H1 (cell line): ENCODE data around the gene FBXO34. TPM values are rescaled to one million over a fixed set of nuclear protein-coding genes. Genes with fewer than 3 reads are reported as not detected.

Experiments used
- CTCF ChIA-PET: fragments of 300-600 bp; sonication (Branson Sonifier 250); formaldehyde crosslinking; loops from one replicate; lab custom pipeline; 2021; ENCODE audit not compliant: partially characterized antibody; lab: Charles Lee
- POLR2A ChIA-PET: fragments of 300-600 bp; sonication (Branson Sonifier 250); formaldehyde crosslinking; loops from one replicate; lab custom pipeline; 2021; ENCODE audit warnings: inconsistent platforms; ENCODE audit not compliant: partially characterized antibody; lab: Charles Lee
- DNase-seq, 2 experiments: peaks; one replicate each; pipeline versions ENCODE4 v3.0.0 to v3.0.0-alpha.2; 2010 to 2022; ENCODE audit warnings: low spot score in 2 of 2, low read depth in 1 of 2, mixed read lengths in 1 of 2
- FAIRE-seq: peaks from 2 replicates; lab custom pipeline; 2011; peaks lifted over from hg19 to GRCh38; lab: Jason Lieb, UNC
- H2AFZ ChIP-seq: 2 replicates; pipeline ENCODE4 v1.8.1; 2012; ENCODE audit warnings: low read length, inconsistent platforms
- H2AK5ac ChIP-seq: 2 replicates; pipeline ENCODE4 v1.6.1; 2013; ENCODE audit warnings: low read depth, low read length
- H2BK120ac ChIP-seq: replicated peaks from 2 replicates; pipeline ENCODE3; 2013; ENCODE audit warnings: low read depth, low read length, inconsistent platforms
- H2BK12ac ChIP-seq: 2 replicates; pipeline ENCODE4 v1.6.1; 2013; ENCODE audit warnings: low read depth, low read length
- H2BK15ac ChIP-seq: 2 replicates; pipeline ENCODE4 v1.6.1; 2013; ENCODE audit warnings: low read length
- H2BK20ac ChIP-seq: 2 replicates; pipeline ENCODE4 v1.6.1; 2013; ENCODE audit warnings: low read length
- H2BK5ac ChIP-seq: 2 replicates; pipeline ENCODE4 v1.6.1; 2013; ENCODE audit warnings: low read depth, low read length
- H3K14ac ChIP-seq: 2 replicates; pipeline ENCODE4 v1.6.1; 2013; ENCODE audit warnings: inconsistent platforms; ENCODE audit not compliant: insufficient read length
- H3K18ac ChIP-seq: 2 replicates; pipeline ENCODE4 v1.6.1; 2013; ENCODE audit warnings: low read length; ENCODE audit errors: extremely low read depth
- H3K23ac ChIP-seq: 2 replicates; pipeline ENCODE4 v1.6.1; 2013; ENCODE audit warnings: inconsistent platforms; ENCODE audit not compliant: insufficient read length
- H3K23me2 ChIP-seq: 2 replicates; pipeline ENCODE4 v1.6.1; 2013; ENCODE audit warnings: low read depth, low read length
- H3K27ac ChIP-seq: 2 replicates; pipeline ENCODE4 v1.6.1; 2011; ENCODE audit warnings: low read depth, low read length, inconsistent platforms
- H3K27me3 ChIP-seq, 4 experiments: replicated peaks in 1 of 4; 1 replicate in 1 of 4; 2 replicates in 3 of 4; pipeline versions ENCODE4 v1.6.1 to v1.8.1; 2011 to 2013; ENCODE audit warnings: low read length in 3 of 4, mild to moderate bottlenecking in 3 of 4, inconsistent platforms in 2 of 4, mixed read lengths in 2 of 4, moderate library complexity in 1 of 4; ENCODE audit not compliant: control insufficient read depth in 3 of 4, insufficient read depth in 3 of 4; ENCODE audit errors: extremely low read depth in 1 of 4
- H3K36me3 ChIP-seq, 4 experiments: 2 replicates each; pipeline versions ENCODE4 v1.6.1 to v1.8.1; 2011 to 2013; ENCODE audit warnings: mild to moderate bottlenecking in 4 of 4, low read length in 3 of 4, moderate library complexity in 2 of 4, control low read depth in 1 of 4, inconsistent platforms in 1 of 4; ENCODE audit not compliant: insufficient read depth in 4 of 4, control insufficient read depth in 2 of 4
- H3K4ac ChIP-seq: replicated peaks from 2 replicates; pipeline ENCODE3; 2013; ENCODE audit warnings: low read length, low read depth, mixed read lengths, inconsistent platforms; ENCODE audit not compliant: insufficient read length
- H3K4me1 ChIP-seq, 4 experiments: replicated peaks in 1 of 4; 1 replicate in 1 of 4; 2 replicates in 3 of 4; pipeline versions ENCODE4 v1.6.1 to v1.8.1; 2011 to 2013; ENCODE audit warnings: low read length in 3 of 4, inconsistent platforms in 2 of 4, mixed read lengths in 1 of 4; ENCODE audit not compliant: insufficient read depth in 4 of 4, control insufficient read depth in 3 of 4
- H3K4me2 ChIP-seq, 2 experiments: 2 replicates each; pipeline versions ENCODE4 v1.6.1 to v1.8.1; 2011 to 2013; ENCODE audit warnings: low read depth in 2 of 2, low read length in 2 of 2, control low read depth in 1 of 2, inconsistent platforms in 1 of 2, mild to moderate bottlenecking in 1 of 2; ENCODE audit not compliant: insufficient read depth in 1 of 2
- H3K4me3 ChIP-seq, 4 experiments: fragments of 200-600, 300-600 bp in 1 of 4; sonication (generic), shearing (Covaris generic), sonication (Bioruptor Twin) in 1 of 4; 2 replicates each; pipeline versions ENCODE4 v1.5.1 to v1.8.1; 2011 to 2016; ENCODE audit warnings: low read length in 4 of 4, low read depth in 3 of 4, control low read depth in 2 of 4, inconsistent platforms in 2 of 4, mild to moderate bottlenecking in 2 of 4, mixed read lengths in 1 of 4, moderate library complexity in 1 of 4; ENCODE audit not compliant: insufficient read depth in 2 of 4; ENCODE audit errors: extremely low read depth in 1 of 4
- H3K56ac ChIP-seq: replicated peaks from 2 replicates; pipeline ENCODE3; 2013; ENCODE audit warnings: low read depth, mild to moderate bottlenecking, mixed read lengths, low read length, inconsistent platforms; ENCODE audit not compliant: insufficient read length
- H3K79me1 ChIP-seq: 2 replicates; pipeline ENCODE4 v1.6.1; 2013; ENCODE audit warnings: low read depth, low read length, control low read depth
- H3K79me2 ChIP-seq, 2 experiments: 2 replicates each; pipeline versions ENCODE4 v1.6.1 to v1.8.1; 2012 to 2013; ENCODE audit warnings: low read length in 2 of 2, mild to moderate bottlenecking in 2 of 2, inconsistent platforms in 1 of 2; ENCODE audit not compliant: insufficient read depth in 2 of 2, control insufficient read depth in 1 of 2
- H3K9ac ChIP-seq, 4 experiments: replicated peaks in 1 of 4; 1 replicate in 1 of 4; 2 replicates in 3 of 4; pipeline versions ENCODE4 v1.6.1 to v1.8.1; 2011 to 2013; ENCODE audit warnings: low read depth in 3 of 4, low read length in 3 of 4, control low read depth in 2 of 4, mild to moderate bottlenecking in 2 of 4, moderate library complexity in 2 of 4, inconsistent platforms in 1 of 4; ENCODE audit errors: extremely low read depth in 1 of 4
- H3K9me3 ChIP-seq, 2 experiments: 2 replicates each; pipeline versions ENCODE4 v1.6.1 to v1.8.1; 2012 to 2013; ENCODE audit warnings: mild to moderate bottlenecking in 2 of 2, moderate library complexity in 2 of 2, control low read depth in 1 of 2, inconsistent platforms in 1 of 2, low read depth in 1 of 2, low read length in 1 of 2, mixed read lengths in 1 of 2; ENCODE audit not compliant: insufficient read depth in 2 of 2
- H4K20me1 ChIP-seq, 2 experiments: replicated peaks in 1 of 2; 2 replicates each; pipeline versions ENCODE3 to v1.8.1; 2011 to 2013; ENCODE audit warnings: inconsistent platforms in 2 of 2, low read length in 2 of 2, mild to moderate bottlenecking in 1 of 2; ENCODE audit not compliant: insufficient read depth in 2 of 2, control insufficient read depth in 1 of 2
- H4K5ac ChIP-seq: 2 replicates; pipeline ENCODE4 v1.6.1; 2013; ENCODE audit warnings: low read length, low read depth, mixed read lengths, inconsistent platforms; ENCODE audit not compliant: insufficient read length
- H4K8ac ChIP-seq: 2 replicates; pipeline ENCODE4 v1.8.0; 2013; ENCODE audit warnings: mild to moderate bottlenecking, moderate library complexity, low read length, inconsistent platforms; ENCODE audit not compliant: insufficient read depth; ENCODE audit errors: extremely low read depth
- H4K91ac ChIP-seq: replicated peaks from 2 replicates; pipeline ENCODE3; 2013; ENCODE audit warnings: low read length, mixed read lengths, inconsistent platforms; ENCODE audit not compliant: insufficient read length
- BCL11A ChIP-seq, 2 experiments: IDR thresholded peaks; one replicate each; pipeline ENCODE4 v1.6.1; 2011; ENCODE audit warnings: low read depth in 2 of 2, low read length in 2 of 2, mild to moderate bottlenecking in 2 of 2
- BRCA1 ChIP-seq: IDR thresholded peaks from 2 replicates; pipeline ENCODE4 v1.6.1; 2012; ENCODE audit warnings: low read depth, low read length, improper control_type of control experiment
- EZH2 ChIP-seq: fragments of 200-600 bp; sonication (generic); IDR thresholded peaks from 2 replicates; pipeline ENCODE4 v1.7.1; 2012; ENCODE audit warnings: low read depth, mild to moderate bottlenecking, moderate library complexity, low read length, inconsistent platforms; ENCODE audit not compliant: severe bottlenecking
- JUN ChIP-seq: IDR thresholded peaks from 2 replicates; pipeline ENCODE4 v1.6.1; 2011; ENCODE audit warnings: low read depth, mild to moderate bottlenecking, improper control_type of control experiment, low read length
- KDM1A ChIP-seq: fragments of 200-600, 300-600 bp; sonication (generic); IDR thresholded peaks from 2 replicates; pipeline ENCODE4 v1.7.1; 2016; ENCODE audit warnings: mild to moderate bottlenecking, low read length, borderline replicate concordance
- POLR2A ChIP-seq, 2 experiments: IDR thresholded peaks; 1 replicate in 1 of 2; 2 replicates in 1 of 2; pipeline ENCODE4 v1.6.1; 2011; ENCODE audit warnings: low read depth in 2 of 2, low read length in 2 of 2, mild to moderate bottlenecking in 2 of 2; ENCODE audit errors: control extremely low read depth in 1 of 2
- RAD21 ChIP-seq, 2 experiments: IDR thresholded peaks in 1 of 2; conservative IDR thresholded peaks in 1 of 2; 2 replicates each; pipeline ENCODE4 v1.6.1; 2011; ENCODE audit warnings: low read depth in 2 of 2, low read length in 2 of 2, improper control_type of control experiment in 1 of 2, inconsistent platforms in 1 of 2, mild to moderate bottlenecking in 1 of 2, moderate library complexity in 1 of 2
- SIN3A ChIP-seq, 2 experiments: IDR thresholded peaks in 1 of 2; conservative IDR thresholded peaks in 1 of 2; 2 replicates each; pipeline ENCODE4 v1.6.1; 2011 to 2012; ENCODE audit warnings: low read length in 2 of 2, improper control_type of control experiment in 1 of 2, low read depth in 1 of 2, mild to moderate bottlenecking in 1 of 2
- SP1 ChIP-seq: IDR thresholded peaks from 2 replicates; pipeline ENCODE4 v1.6.1; 2011; ENCODE audit warnings: low read depth, low read length
- YY1 ChIP-seq: IDR thresholded peaks from 2 replicates; pipeline ENCODE4 v1.6.1; 2011; ENCODE audit warnings: low read depth, mild to moderate bottlenecking, low read length
- WGBS, 2 experiments: shearing (Covaris generic) in 1 of 2; methylation state at CpG; one replicate each; pipeline versions ENCODE4 v1.1.6 to v1.1.7; 2013 to 2015; ENCODE audit warnings: low lambda C conversion rate in 2 of 2, mixed read lengths in 2 of 2, inconsistent platforms in 1 of 2, low coverage in 1 of 2, missing lambda C conversion rate in 1 of 2; ENCODE audit not compliant: insufficient replicate concordance in 2 of 2, insufficient coverage in 1 of 2, insufficient read length in 1 of 2; ENCODE audit errors: extremely low coverage in 1 of 2, missing lambda C conversion rate in 1 of 2; 5-methylcytosine and 5-hydroxymethylcytosine counted together
- polyA plus RNA-seq, 7 experiments: library from polyadenylated mRNA; depleted of rRNA in 3 of 7; stranded (reverse) in 5 of 7; unstranded in 2 of 7; fragments of >200 nt in 5 of 7; fragments of 200-250 nt in 2 of 7; gene quantifications; 1 replicate in 5 of 7; 2 replicates in 1 of 7; 4 replicates in 1 of 7; pipeline versions ENCODE4 v1.2.1 to v1.2.3, GENCODE V29; 2011 to 2013; ENCODE audit warnings: missing spikeins in 2 of 7, mixed read lengths in 2 of 7
- total RNA-seq: library from RNA; stranded (reverse); fragmentation: NEBNext Ultra II Directional; extraction: Animal tissue kit (Norgen Biotek cat#: 25700); gene quantifications from 2 replicates; pipeline ENCODE4 v1.2.1, GENCODE V29; 2021

Gene FBXO34
- total and polyA plus RNA-seq, 2 of the 8 experiments (the other 6 are each of a cell fraction or from before 2014, with no cell fraction given), result 7.0 to 14.4 TPM

- no peak overlapping the region for H3K4ac ChIP-seq
- H4K20me1 ChIP-seq, result peaks cover 0 to 10% of the 10 kb centered on the region in 2 experiments
- H2BK120ac ChIP-seq, result no peak overlapping the region
- no peaks in the 10 kb centered on the region; the same call in 1 of the 2 replicates for H3K23me2 ChIP-seq
- H4K5ac ChIP-seq, result no peak overlapping the region
- TF ChIP-seq BCL11A (IDR thresholded peaks at IDR 0.05; ENCODE audit: low read depth in 2 of 2, low read length in 2 of 2), result no peak
- TF ChIP-seq JUN, result no peak
- TF ChIP-seq SP1, result no peak
- no peak for TF ChIP-seq BRCA1
- TF ChIP-seq POLR2A (IDR thresholded peaks at IDR 0.05; ENCODE audit: control extremely low read depth in 1 of 2, low read depth in 2 of 2, low read length in 2 of 2), result no peak
- TF ChIP-seq EZH2, result no peak
- no peak for TF ChIP-seq RAD21 (IDR thresholded peaks at IDR 0.05 in 1 of 2, conservative IDR thresholded peaks at IDR 0.05 in 1 of 2; ENCODE audit: low read depth in 2 of 2, low read length in 2 of 2)
- no peak for TF ChIP-seq SIN3A (conservative IDR thresholded peaks at IDR 0.05 in 1 of 2, IDR thresholded peaks at IDR 0.05 in 1 of 2; ENCODE audit: low read depth in 1 of 2, low read length in 2 of 2)
- TF ChIP-seq YY1, result no peak
- TF ChIP-seq KDM1A, result no peak
- no peaks in the 10 kb centered on the region for H3K9me3 ChIP-seq
- no peak overlapping the region for H2AFZ ChIP-seq
- peaks cover 3% of the 10 kb centered on the region; the same call in 1 of the 2 replicates for H3K79me1 ChIP-seq
- H3K23ac ChIP-seq, result no peak overlapping the region
- FAIRE-seq (no peak), DNase-seq (no peak)
- H4K91ac ChIP-seq, result no peak overlapping the region
- H3K79me2 ChIP-seq, result peaks cover 0 to 32% of the 10 kb centered on the region in 2 experiments; a peak in 2 of 4 replicates
- H2BK20ac ChIP-seq, result no peak overlapping the region
- no peak overlapping the region for H3K4me2 ChIP-seq
- H3K27me3 ChIP-seq, result no peaks in the 10 kb centered on the region
- no peak overlapping the region for H3K14ac ChIP-seq
- no peak overlapping the region for H2BK5ac ChIP-seq
- H2BK15ac ChIP-seq, result no peak overlapping the region
- CTCF ChIA-PET, result interaction anchor here (1.2 kb wide), 2 partner anchors 61 to 85 kb away, joined by 3 to 4 read pairs; no protein-coding TSS in a partner anchor
- no peak overlapping the region for H3K56ac ChIP-seq
- WGBS, 2 experiments, result 88% methylated on average over 6 of the region's 6 CpGs; no CpG with 5 or more reads in 1 of the 2 experiments
- H3K4me3 ChIP-seq, result no peak overlapping the region
- H3K4me1 ChIP-seq, result peaks cover 0 to 11% (median 0%) of the 10 kb centered on the region in 4 experiments; a peak in 1 of 7 replicates
- H3K9ac ChIP-seq, result no peak overlapping the region
- H2BK12ac ChIP-seq, result no peak overlapping the region
- POLR2A ChIA-PET, result no interaction called here
- H3K36me3 ChIP-seq, result no peaks in the 10 kb centered on the region
- H2AK5ac ChIP-seq, result no peak overlapping the region
- no peak overlapping the region for H4K8ac ChIP-seq
- no peak overlapping the region for H3K18ac ChIP-seq
- H3K27ac ChIP-seq, result no peak overlapping the region
Measured at GRCh38 chr14:55329999-55330710, 58.9 kb downstream of the FBXO34 start.
